ENCODE results near the gene DDX50. TPM values are rescaled to one million over a fixed set of nuclear protein-coding genes. Genes with fewer than 3 reads are reported as not detected.
"Not testable (repeated sequence)": the region's sequence is repeated elsewhere in the genome, so short reads cannot be mapped to it uniquely, and the experiment has no call there.

The DDX50 gene
- total RNA-seq, 1 donor from 2014 or later, result 47.2 TPM

- intact Hi-C loops (cut with micrococcal nuclease), result not testable (repeated sequence)
Observed at GRCh38 chr10:68975936-68976473, 74.9 kb downstream of the DDX50 start.

- intact Hi-C loops (cut with micrococcal nuclease), result not testable (repeated sequence)
Observed at GRCh38 chr10:68979738-68980137, 78.6 kb downstream of the DDX50 start.

GRCh38 chr10:68981074-68981473, 80.0 kb downstream of the DDX50 start:
- intact Hi-C loops (cut with micrococcal nuclease), result no loop called here

- intact Hi-C loops (cut with micrococcal nuclease), result no loop called here
Observed at GRCh38 chr10:68982389-68982788, 81.3 kb downstream of the DDX50 start.

GRCh38 chr10:68987611-68988010, 86.5 kb downstream of the DDX50 start:
- intact Hi-C loops (cut with micrococcal nuclease), result loop anchor here (1.0 to 2.0 kb wide), 4 partner anchors 31 to 235 kb away; partner anchors contain the start of genes DDX21 and SRGN

GRCh38 chr10:68988530-68989316, 87.6 kb downstream of the DDX50 start, which contains the start of gene KIFBP:
Gene KIFBP (plus strand): TSS chr10:68988803. CDS start chr10:68988833, 30 bp downstream.
- intact Hi-C loops (cut with micrococcal nuclease), result loop anchor here (1.0 to 2.0 kb wide), 4 partner anchors 32 to 234 kb away; partner anchors contain the start of genes DDX21 and SRGN

- intact Hi-C loops (cut with micrococcal nuclease), result loop anchor here (2.0 kb wide), 2 partner anchors 33 to 99 kb away; partner anchors contain the start of genes DDX21 and SRGN
Observed at GRCh38 chr10:68989317-68989990, 88.3 kb downstream of the DDX50 start.

GRCh38 chr10:68992636-68993440, 91.7 kb downstream of the DDX50 start:
- intact Hi-C loops (cut with micrococcal nuclease), result no loop called here

Other genes with a start within 250 kb of the DDX50 start
- 87.5 and 90.3 TPM in 2 replicates for gene CCAR1, start 180.1 kb upstream of the DDX50 start, total RNA-seq
- 0.70 and 0.73 TPM in 2 replicates for gene STOX1, start 73.8 kb upstream of the DDX50 start, total RNA-seq
- 107 and 109 TPM in 2 replicates for gene DDX21, start 54.9 kb downstream of the DDX50 start, total RNA-seq
- 13.5 and 14.5 TPM in 2 replicates for gene KIFBP, start 87.5 kb downstream of the DDX50 start, total RNA-seq
- gene SRGN, start 186.8 kb downstream of the DDX50 start, total RNA-seq, result 215 and 220 TPM in 2 replicates
- 35.4 and 38.5 TPM in 2 replicates for gene VPS26A, start 222.9 kb downstream of the DDX50 start, total RNA-seq